ENCODE data around the gene SLC44A3. TPM values are rescaled to one million over a fixed set of nuclear protein-coding genes. Genes with fewer than 3 reads are reported as not detected.

SLC44A3 gene
- total RNA-seq, 1 donor, result 2.9 TPM

DNA sequence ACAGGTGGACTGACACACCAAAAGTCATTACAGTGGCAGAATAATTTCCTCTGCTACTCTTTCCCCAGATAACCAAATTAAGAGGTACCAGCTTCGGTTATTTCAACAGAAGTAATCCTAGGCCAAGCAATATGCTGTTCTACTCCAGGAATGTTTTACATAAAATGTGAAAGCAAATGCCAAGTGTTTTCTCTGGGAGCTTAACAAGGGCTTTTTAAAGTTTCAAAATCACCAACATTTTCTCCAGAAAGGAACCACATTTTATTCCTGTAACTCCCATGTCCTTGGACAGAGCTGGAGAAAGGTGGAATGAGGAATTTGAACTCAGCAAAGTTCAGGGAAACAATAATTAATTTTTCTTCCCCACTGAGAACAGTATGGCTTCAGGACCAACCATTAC lies 79.6 kb downstream of the SLC44A3 start:
- TF ChIP-seq, protein P1, sequence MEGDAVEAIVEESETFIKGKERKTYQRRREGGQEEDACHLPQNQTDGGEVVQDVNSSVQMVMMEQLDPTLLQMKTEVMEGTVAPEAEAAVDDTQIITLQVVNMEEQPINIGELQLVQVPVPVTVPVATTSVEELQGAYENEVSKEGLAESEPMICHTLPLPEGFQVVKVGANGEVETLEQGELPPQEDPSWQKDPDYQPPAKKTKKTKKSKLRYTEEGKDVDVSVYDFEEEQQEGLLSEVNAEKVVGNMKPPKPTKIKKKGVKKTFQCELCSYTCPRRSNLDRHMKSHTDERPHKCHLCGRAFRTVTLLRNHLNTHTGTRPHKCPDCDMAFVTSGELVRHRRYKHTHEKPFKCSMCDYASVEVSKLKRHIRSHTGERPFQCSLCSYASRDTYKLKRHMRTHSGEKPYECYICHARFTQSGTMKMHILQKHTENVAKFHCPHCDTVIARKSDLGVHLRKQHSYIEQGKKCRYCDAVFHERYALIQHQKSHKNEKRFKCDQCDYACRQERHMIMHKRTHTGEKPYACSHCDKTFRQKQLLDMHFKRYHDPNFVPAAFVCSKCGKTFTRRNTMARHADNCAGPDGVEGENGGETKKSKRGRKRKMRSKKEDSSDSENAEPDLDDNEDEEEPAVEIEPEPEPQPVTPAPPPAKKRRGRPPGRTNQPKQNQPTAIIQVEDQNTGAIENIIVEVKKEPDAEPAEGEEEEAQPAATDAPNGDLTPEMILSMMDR (IDR thresholded peaks at IDR 0.05; ENCODE audit: extremely low read depth, low read depth, low read length), result no peak
- H4K20me1 ChIP-seq (ENCODE audit: insufficient read depth, low read length), result peaks cover 17% of the 10 kb centered on the region
- peaks cover 22% of the 10 kb centered on the region for H3K4me1 ChIP-seq (ENCODE audit: insufficient read depth, low read length)
- no peak overlapping the region for H2AFZ ChIP-seq (ENCODE audit: low read length)
- H3K27me3 ChIP-seq (ENCODE audit: insufficient read depth, low read length), result no peaks in the 10 kb centered on the region
- no peaks in the 10 kb centered on the region for H3K9me3 ChIP-seq (ENCODE audit: low read depth, low read length)
- no peak overlapping the region for H3K4me2 ChIP-seq (ENCODE audit: insufficient read depth, low read length)
- peaks cover 82% of the 10 kb centered on the region for H3K36me3 ChIP-seq (ENCODE audit: insufficient read depth, low read length)
- DNase-seq (ENCODE audit: insufficient read length, low spot score, missing footprints), result no peak
- H3K4me3 ChIP-seq (ENCODE audit: insufficient read depth, low read length), result no peak overlapping the region
- no peak overlapping the region for H3K27ac ChIP-seq (ENCODE audit: low read depth, low read length)
- H3K79me2 ChIP-seq (ENCODE audit: insufficient read depth, low read length), result peaks cover 49% of the 10 kb centered on the region

DNA sequence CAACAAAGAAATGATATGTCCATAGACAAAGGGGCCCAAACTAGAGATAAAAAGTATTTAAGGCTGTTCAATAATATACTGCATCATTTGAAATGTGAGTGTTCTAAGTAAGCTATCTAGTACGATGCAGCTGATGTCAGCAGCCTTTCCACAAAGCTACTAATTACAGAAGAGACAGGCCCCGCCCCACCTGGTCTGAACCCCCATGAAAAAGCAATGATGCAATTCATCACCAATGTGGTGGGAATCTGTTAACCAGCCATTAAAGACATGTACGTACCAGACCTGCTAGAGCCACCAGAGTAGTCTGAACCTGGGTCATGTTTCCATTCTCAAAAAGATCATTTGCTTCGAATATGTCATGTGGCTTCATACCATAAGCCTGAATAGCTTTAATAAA lies 81.7 kb downstream of the SLC44A3 start:
- DNase-seq (ENCODE audit: insufficient read length, low spot score, missing footprints), result no peak
- Histone ChIP-seq H3K36me3 (ENCODE audit: insufficient read depth, low read length) (peaks cover 70% of the 10 kb centered on the region), H3K27me3 (ENCODE audit: insufficient read depth, low read length) (no peaks in the 10 kb centered on the region), H4K20me1 (ENCODE audit: insufficient read depth, low read length) (peaks cover 35% of the 10 kb centered on the region), H3K4me3 (ENCODE audit: insufficient read depth, low read length) (no peak overlapping the region), H3K4me2 (ENCODE audit: insufficient read depth, low read length) (no peak overlapping the region), H3K27ac (ENCODE audit: low read depth, low read length) (no peak overlapping the region), H3K79me2 (ENCODE audit: insufficient read depth, low read length) (peaks cover 65% of the 10 kb centered on the region), H2AFZ (ENCODE audit: low read length) (no peak overlapping the region), H3K9me3 (ENCODE audit: low read depth, low read length) (no peaks in the 10 kb centered on the region), H3K4me1 (ENCODE audit: insufficient read depth, low read length) (peaks cover 24% of the 10 kb centered on the region)
- TF ChIP-seq, protein P1 (IDR thresholded peaks at IDR 0.05; ENCODE audit: extremely low read depth, low read depth, low read length), result no peak

DNA sequence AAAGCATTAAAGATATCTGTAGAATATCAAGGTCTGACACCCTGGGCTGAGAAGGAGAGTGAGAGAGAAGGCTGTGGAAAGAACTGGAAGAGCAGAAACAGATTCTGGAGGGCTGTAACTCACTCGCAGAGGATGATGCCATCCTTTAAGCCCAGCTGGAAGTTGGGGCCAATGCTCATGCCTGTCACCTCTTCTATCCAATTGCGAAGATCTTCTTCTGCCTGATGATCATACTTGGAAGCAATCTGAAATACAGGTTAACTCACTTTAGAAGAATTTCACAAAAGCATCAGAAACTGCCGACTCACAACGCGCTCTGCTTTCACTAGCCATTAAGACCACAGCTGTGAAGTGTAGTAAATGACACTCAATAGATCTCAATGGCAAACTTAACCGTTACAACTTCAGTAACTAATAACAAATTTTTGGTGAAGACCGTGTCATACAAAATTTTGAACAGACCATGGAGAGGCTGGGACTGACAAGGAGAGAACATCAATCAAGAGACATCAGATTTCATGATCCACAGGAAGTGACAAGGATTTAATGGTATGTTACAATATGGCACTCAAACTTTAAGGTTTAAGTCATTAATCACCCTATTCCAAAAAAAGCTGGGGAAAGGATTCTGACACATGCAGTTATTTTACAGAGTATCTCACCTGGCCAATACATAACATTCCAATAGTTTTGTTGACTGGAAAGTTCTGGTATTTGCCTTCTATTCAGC lies 83.3 kb downstream of the SLC44A3 start:
- no peak for DNase-seq (ENCODE audit: insufficient read length, low spot score, missing footprints)
- Histone ChIP-seq H3K4me1 (ENCODE audit: insufficient read depth, low read length) (peaks cover 35% of the 10 kb centered on the region), H3K4me2 (ENCODE audit: insufficient read depth, low read length) (no peak overlapping the region), H3K79me2 (ENCODE audit: insufficient read depth, low read length) (peaks cover 77% of the 10 kb centered on the region), H3K9me3 (ENCODE audit: low read depth, low read length) (no peaks in the 10 kb centered on the region), H4K20me1 (ENCODE audit: insufficient read depth, low read length) (peaks cover 48% of the 10 kb centered on the region), H3K27me3 (ENCODE audit: insufficient read depth, low read length) (no peaks in the 10 kb centered on the region), H3K4me3 (ENCODE audit: insufficient read depth, low read length) (no peak overlapping the region), H2AFZ (ENCODE audit: low read length) (no peak overlapping the region), H3K27ac (ENCODE audit: low read depth, low read length) (peak overlapping the region; percentile 15), H3K36me3 (ENCODE audit: insufficient read depth, low read length) (peaks cover 60% of the 10 kb centered on the region)
- TF ChIP-seq, protein P1 (IDR thresholded peaks at IDR 0.05; ENCODE audit: extremely low read depth, low read depth, low read length), result no peak

DNA sequence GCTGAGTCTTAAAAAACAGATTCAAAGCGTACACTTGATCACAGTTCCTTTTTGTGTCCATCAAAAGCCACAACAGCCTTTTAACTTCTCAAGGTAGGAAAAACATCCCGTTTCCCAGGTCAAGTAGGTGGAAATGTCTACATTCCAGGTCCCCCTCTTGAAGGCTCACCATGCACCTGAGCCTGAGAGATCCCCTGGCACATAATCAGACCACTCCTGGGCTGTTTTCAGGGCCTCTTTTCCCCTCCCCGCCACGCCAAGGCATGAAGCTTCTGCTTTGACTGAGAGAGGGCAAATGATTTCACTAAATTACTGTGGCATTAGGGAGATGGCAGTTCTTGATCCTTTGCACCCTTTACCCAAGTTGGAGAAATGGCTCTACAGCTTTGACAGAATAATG lies 85.0 kb downstream of the SLC44A3 start:
- TF ChIP-seq, protein P1 (IDR thresholded peaks at IDR 0.05; ENCODE audit: extremely low read depth, low read depth, low read length), result no peak
- peaks cover 64% of the 10 kb centered on the region for H4K20me1 ChIP-seq (ENCODE audit: insufficient read depth, low read length)
- no peak overlapping the region for H3K27ac ChIP-seq (ENCODE audit: low read depth, low read length)
- no peak overlapping the region for H3K4me3 ChIP-seq (ENCODE audit: insufficient read depth, low read length)
- peaks cover 49% of the 10 kb centered on the region for H3K36me3 ChIP-seq (ENCODE audit: insufficient read depth, low read length)
- H2AFZ ChIP-seq (ENCODE audit: low read length), result no peak overlapping the region
- no peak for DNase-seq (ENCODE audit: insufficient read length, low spot score, missing footprints)
- no peaks in the 10 kb centered on the region for H3K27me3 ChIP-seq (ENCODE audit: insufficient read depth, low read length)
- no peak overlapping the region for H3K4me2 ChIP-seq (ENCODE audit: insufficient read depth, low read length)
- peaks cover 90% of the 10 kb centered on the region for H3K79me2 ChIP-seq (ENCODE audit: insufficient read depth, low read length)
- no peaks in the 10 kb centered on the region for H3K9me3 ChIP-seq (ENCODE audit: low read depth, low read length)
- peaks cover 22% of the 10 kb centered on the region for H3K4me1 ChIP-seq (ENCODE audit: insufficient read depth, low read length)
